ENCODE results near the gene ESX1. TPM values are rescaled to one million over a fixed set of nuclear protein-coding genes. Genes with fewer than 3 reads are reported as not detected.

Gene ESX1
- total RNA-seq, 1 donor from 2014 or later, result not detected

- H3K4me1 Mint-ChIP-seq (ENCODE audit: unreplicated experiment), result no peaks in the 10 kb centered on the region
- H3K9me3 Mint-ChIP-seq (ENCODE audit: unreplicated experiment), result no peaks in the 10 kb centered on the region
- H3K36me3 Mint-ChIP-seq (ENCODE audit: unreplicated experiment), result no peaks in the 10 kb centered on the region
- peaks cover 6% of the 10 kb centered on the region for H3K27me3 Mint-ChIP-seq (ENCODE audit: unreplicated experiment)
- H3K27ac Mint-ChIP-seq (ENCODE audit: unreplicated experiment), result no peak overlapping the region
- no peak overlapping the region for H3K4me3 Mint-ChIP-seq (ENCODE audit: unreplicated experiment)
- TF ChIP-seq CTCF (IDR thresholded peaks at IDR 0.05), result no peak
- no peak for DNase-seq (ENCODE audit: extremely low spot score, unreplicated experiment)
These were observed 43.5 kb downstream of the ESX1 start for GRCh38 chrX:104211187-104211586.

GRCh38 chrX:104205548-104205947, 49.2 kb downstream of the ESX1 start:
- H3K4me3 Mint-ChIP-seq (ENCODE audit: unreplicated experiment), result no peak overlapping the region
- H3K4me1 Mint-ChIP-seq (ENCODE audit: unreplicated experiment), result no peaks in the 10 kb centered on the region
- H3K9me3 Mint-ChIP-seq (ENCODE audit: unreplicated experiment), result no peaks in the 10 kb centered on the region
- TF ChIP-seq CTCF (IDR thresholded peaks at IDR 0.05), result no peak
- H3K27me3 Mint-ChIP-seq (ENCODE audit: unreplicated experiment), result peaks cover 6% of the 10 kb centered on the region
- H3K36me3 Mint-ChIP-seq (ENCODE audit: unreplicated experiment), result no peaks in the 10 kb centered on the region
- no peak for DNase-seq (ENCODE audit: extremely low spot score, unreplicated experiment)
- H3K27ac Mint-ChIP-seq (ENCODE audit: unreplicated experiment), result no peak overlapping the region

Other genes with a start within 250 kb of the ESX1 start
- not detected in 2 replicates for gene H2BW1, start 241.2 kb downstream of the ESX1 start, total RNA-seq
- not detected in 2 replicates for gene H2BW2, start 215.0 kb downstream of the ESX1 start, total RNA-seq
- gene TMSB15C, start 178.7 kb downstream of the ESX1 start, total RNA-seq, result 3.9 and 6.8 TPM in 2 replicates
- gene ZCCHC18, start 142.4 kb downstream of the ESX1 start, total RNA-seq, result 5.2 and 6.4 TPM in 2 replicates
- gene SLC25A53, start 97.9 kb downstream of the ESX1 start, total RNA-seq, result 4.1 and 6.1 TPM in 2 replicates
- 11.2 and 11.7 TPM in 2 replicates for gene FAM199X, start 88.5 kb downstream of the ESX1 start, total RNA-seq

All from osteocyte (in vitro differentiated cells).